Measurements from ENCODE around the gene EYS. TPM values are rescaled to one million over a fixed set of nuclear protein-coding genes. Genes with fewer than 3 reads are reported as not detected.

Gene EYS
- total RNA-seq, 1 donor from 2014 or later: not detected

GRCh38 chr6:64123761-64124633 lies 1583.0 kb downstream of the EYS start:
- no peak for TF ChIP-seq CTCF (IDR thresholded peaks at IDR 0.05)
- no peaks in the 10 kb centered on the region for H3K4me1 Mint-ChIP-seq (ENCODE audit: unreplicated experiment)
- no peak overlapping the region for H3K27ac Mint-ChIP-seq (ENCODE audit: unreplicated experiment)
- DNase-seq (ENCODE audit: extremely low spot score, unreplicated experiment): no peak
- H3K4me3 Mint-ChIP-seq (ENCODE audit: unreplicated experiment): no peak overlapping the region
- H3K9me3 Mint-ChIP-seq (ENCODE audit: unreplicated experiment): no peaks in the 10 kb centered on the region
- H3K36me3 Mint-ChIP-seq (ENCODE audit: unreplicated experiment): no peaks in the 10 kb centered on the region
- H3K27me3 Mint-ChIP-seq (ENCODE audit: unreplicated experiment): no peaks in the 10 kb centered on the region

DNA sequence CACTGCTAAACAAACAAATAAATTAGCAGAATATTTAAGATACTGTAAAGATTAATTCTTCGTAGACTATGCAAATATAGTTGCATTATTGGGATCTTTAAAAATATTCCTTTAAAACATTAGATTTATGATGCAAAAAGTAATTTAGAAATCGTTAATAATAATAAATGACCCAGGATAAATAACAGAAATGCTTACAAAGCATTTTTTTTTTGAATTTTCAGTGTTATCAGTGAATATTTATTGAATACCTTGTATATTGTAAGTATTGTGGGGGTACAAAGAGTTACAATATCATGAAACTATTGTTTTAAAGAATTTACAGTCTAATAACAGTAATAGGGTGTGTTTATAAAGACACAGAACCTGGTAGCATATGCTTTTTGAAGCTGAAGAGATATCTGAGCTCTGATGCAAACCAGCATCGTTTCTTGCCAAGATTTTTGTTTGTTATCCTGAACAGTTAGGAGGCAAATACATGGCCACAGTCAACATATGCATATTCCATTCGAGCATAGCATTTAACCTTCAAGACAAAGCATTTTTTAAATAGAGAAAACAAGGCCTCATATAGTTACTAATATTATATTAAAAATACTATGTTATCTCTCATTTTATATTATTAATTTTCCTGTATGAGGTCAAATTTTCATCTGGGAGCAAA lies 1584.2 kb downstream of the EYS start:
- Mint-ChIP-seq H3K9me3 (ENCODE audit: unreplicated experiment) (peaks cover 4% of the 10 kb centered on the region), H3K36me3 (ENCODE audit: unreplicated experiment) (no peaks in the 10 kb centered on the region), H3K4me3 (ENCODE audit: unreplicated experiment) (no peak overlapping the region), H3K27me3 (ENCODE audit: unreplicated experiment) (no peaks in the 10 kb centered on the region), H3K4me1 (ENCODE audit: unreplicated experiment) (no peaks in the 10 kb centered on the region), H3K27ac (ENCODE audit: unreplicated experiment) (no peak overlapping the region)
- no peak for DNase-seq (ENCODE audit: extremely low spot score, unreplicated experiment)
- TF ChIP-seq CTCF (IDR thresholded peaks at IDR 0.05): no peak

DNA sequence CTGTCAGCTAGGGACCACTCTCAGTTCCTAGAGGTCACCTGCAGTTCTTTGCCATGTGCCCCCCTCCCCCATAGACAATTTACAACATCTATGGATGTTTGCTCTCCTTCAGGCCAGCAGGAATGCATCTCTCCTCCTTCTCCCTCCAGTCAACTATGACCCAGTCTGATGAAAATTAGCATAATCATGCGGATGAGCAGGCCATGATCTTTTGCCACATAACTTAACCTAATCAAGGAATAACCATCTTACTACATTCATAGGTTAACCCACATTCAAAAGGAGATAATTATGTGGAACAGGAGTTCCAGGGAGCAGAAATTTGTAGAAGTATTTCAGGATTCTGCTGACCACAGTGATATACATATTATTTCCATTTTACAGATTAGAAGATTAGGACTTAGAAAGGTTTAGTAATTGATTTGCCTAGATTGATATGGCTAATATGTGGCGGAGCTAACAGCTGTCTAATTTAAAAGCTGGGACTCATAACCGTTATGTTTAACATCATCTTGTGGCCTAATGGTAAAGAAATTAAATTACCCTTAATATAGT lies 1585.9 kb downstream of the EYS start:
- Mint-ChIP-seq H3K4me1 (ENCODE audit: unreplicated experiment) (no peaks in the 10 kb centered on the region), H3K27me3 (ENCODE audit: unreplicated experiment) (no peaks in the 10 kb centered on the region), H3K9me3 (ENCODE audit: unreplicated experiment) (peaks cover 14% of the 10 kb centered on the region), H3K36me3 (ENCODE audit: unreplicated experiment) (no peaks in the 10 kb centered on the region), H3K27ac (ENCODE audit: unreplicated experiment) (no peak overlapping the region), H3K4me3 (ENCODE audit: unreplicated experiment) (no peak overlapping the region)
- DNase-seq (ENCODE audit: extremely low spot score, unreplicated experiment): no peak
- TF ChIP-seq CTCF (IDR thresholded peaks at IDR 0.05): no peak

DNA sequence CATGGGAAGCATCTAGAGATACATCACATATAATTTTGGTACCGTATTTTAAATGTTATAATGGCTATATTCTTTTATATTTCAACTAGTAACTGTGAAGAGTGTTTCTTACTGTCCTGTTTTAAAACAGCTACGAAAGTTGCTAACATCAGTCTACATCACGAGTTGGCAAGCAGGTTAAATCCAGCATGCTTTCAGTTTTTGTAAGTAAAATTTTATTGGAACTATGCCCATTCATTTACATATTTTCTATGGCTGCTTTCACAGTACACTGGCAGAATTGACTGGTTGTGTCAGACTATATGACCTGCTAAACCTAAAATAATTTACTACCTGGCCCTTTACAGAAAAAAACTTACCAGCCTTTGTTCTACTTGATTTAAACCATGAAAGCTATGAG lies 1593.3 kb downstream of the EYS start:
- H3K36me3 Mint-ChIP-seq (ENCODE audit: unreplicated experiment): no peaks in the 10 kb centered on the region
- H3K4me1 Mint-ChIP-seq (ENCODE audit: unreplicated experiment): no peaks in the 10 kb centered on the region
- H3K27me3 Mint-ChIP-seq (ENCODE audit: unreplicated experiment): no peaks in the 10 kb centered on the region
- no peak overlapping the region for H3K27ac Mint-ChIP-seq (ENCODE audit: unreplicated experiment)
- no peak for TF ChIP-seq CTCF (IDR thresholded peaks at IDR 0.05)
- no peak overlapping the region for H3K4me3 Mint-ChIP-seq (ENCODE audit: unreplicated experiment)
- DNase-seq (ENCODE audit: extremely low spot score, unreplicated experiment): no peak
- peaks cover 14% of the 10 kb centered on the region for H3K9me3 Mint-ChIP-seq (ENCODE audit: unreplicated experiment)

GRCh38 chr6:64104051-64104450 lies 1603.0 kb downstream of the EYS start:
- TF ChIP-seq CTCF (IDR thresholded peaks at IDR 0.05): no peak
- no peak for DNase-seq (ENCODE audit: extremely low spot score, unreplicated experiment)
- Mint-ChIP-seq H3K36me3 (ENCODE audit: unreplicated experiment) (no peaks in the 10 kb centered on the region), H3K9me3 (ENCODE audit: unreplicated experiment) (no peaks in the 10 kb centered on the region), H3K4me1 (ENCODE audit: unreplicated experiment) (peaks cover 3% of the 10 kb centered on the region), H3K27me3 (ENCODE audit: unreplicated experiment) (peaks cover 4% of the 10 kb centered on the region), H3K27ac (ENCODE audit: unreplicated experiment) (no peak overlapping the region), H3K4me3 (ENCODE audit: unreplicated experiment) (no peak overlapping the region)
